Progenitor cell of endocrine pancreas (in vitro differentiated cells): ENCODE measurements around the gene SUSD5. TPM values are rescaled to one million over a fixed set of nuclear protein-coding genes. Genes with fewer than 3 reads are reported as not detected.
A peak's percentile ranks its signal among the peaks of the same experiment; 100 is the strongest.
"Not testable (repeated sequence)": the region's sequence is repeated elsewhere in the genome, so short reads cannot be mapped to it uniquely, and the experiment has no call there.

Experiments used
- DNase-seq: peaks from one replicate; pipeline ENCODE4 v3.0.0; 2021; ENCODE audit warnings: low spot score; ENCODE audit not compliant: unreplicated experiment
- H3K27ac Mint-ChIP-seq: 2 replicates; pipeline ENCODE4 v1.8.0; 2021; ENCODE audit warnings: mild to moderate bottlenecking, moderate library complexity, mixed read lengths
- H3K27me3 Mint-ChIP-seq: 2 replicates; pipeline ENCODE4 v1.8.0; 2021; ENCODE audit warnings: mixed read lengths
- H3K36me3 Mint-ChIP-seq: 2 replicates; pipeline ENCODE4 v1.8.0; 2022; ENCODE audit warnings: mixed read lengths; ENCODE audit not compliant: insufficient read depth
- H3K4me1 Mint-ChIP-seq: 2 replicates; pipeline ENCODE4 v1.8.0; 2021; ENCODE audit warnings: low read depth, mixed read lengths
- H3K4me3 Mint-ChIP-seq: 2 replicates; pipeline ENCODE4 v1.8.0; 2021; ENCODE audit warnings: low read depth, mild to moderate bottlenecking, moderate library complexity, mixed read lengths
- H3K9me3 Mint-ChIP-seq: 2 replicates; pipeline ENCODE4 v1.8.0; 2021; ENCODE audit warnings: low read depth, mixed read lengths
- total RNA-seq: library from RNA; stranded (reverse); gene quantifications from 2 replicates; pipeline ENCODE4 v1.2.1, GENCODE V29; 2021
- TF ChIP-seq, protein P1 (sequence below): fragments of 200-600 bp; sonication (generic); IDR thresholded peaks from one replicate; pipeline ENCODE4 v1.5.0; 2021; ENCODE audit warnings: antibody characterized with exemption, mild to moderate bottlenecking; ENCODE audit not compliant: unreplicated experiment

The SUSD5 gene
- total RNA-seq, 1 donor from 2014 or later = 1.1 TPM

DNA sequence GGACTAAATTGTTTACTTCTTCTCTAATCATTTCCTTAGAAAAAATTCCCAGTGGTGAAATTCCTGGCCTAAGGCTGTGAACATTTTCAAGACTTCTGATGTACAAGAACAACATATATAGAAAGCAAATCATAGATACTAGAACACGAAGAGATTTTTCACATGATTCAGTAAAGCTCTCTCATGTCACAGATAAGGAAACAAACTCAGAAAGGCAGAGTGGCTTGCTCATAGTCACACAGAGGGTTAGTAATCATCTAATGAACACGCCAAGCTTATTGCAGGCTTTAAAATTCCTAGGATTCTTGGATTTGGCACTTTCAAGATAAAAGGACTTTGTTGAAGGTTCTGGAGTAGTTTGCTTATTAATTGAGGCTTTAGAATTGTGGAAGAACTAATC is 78.6 kb downstream of the SUSD5 start:
- TF ChIP-seq, protein P1, sequence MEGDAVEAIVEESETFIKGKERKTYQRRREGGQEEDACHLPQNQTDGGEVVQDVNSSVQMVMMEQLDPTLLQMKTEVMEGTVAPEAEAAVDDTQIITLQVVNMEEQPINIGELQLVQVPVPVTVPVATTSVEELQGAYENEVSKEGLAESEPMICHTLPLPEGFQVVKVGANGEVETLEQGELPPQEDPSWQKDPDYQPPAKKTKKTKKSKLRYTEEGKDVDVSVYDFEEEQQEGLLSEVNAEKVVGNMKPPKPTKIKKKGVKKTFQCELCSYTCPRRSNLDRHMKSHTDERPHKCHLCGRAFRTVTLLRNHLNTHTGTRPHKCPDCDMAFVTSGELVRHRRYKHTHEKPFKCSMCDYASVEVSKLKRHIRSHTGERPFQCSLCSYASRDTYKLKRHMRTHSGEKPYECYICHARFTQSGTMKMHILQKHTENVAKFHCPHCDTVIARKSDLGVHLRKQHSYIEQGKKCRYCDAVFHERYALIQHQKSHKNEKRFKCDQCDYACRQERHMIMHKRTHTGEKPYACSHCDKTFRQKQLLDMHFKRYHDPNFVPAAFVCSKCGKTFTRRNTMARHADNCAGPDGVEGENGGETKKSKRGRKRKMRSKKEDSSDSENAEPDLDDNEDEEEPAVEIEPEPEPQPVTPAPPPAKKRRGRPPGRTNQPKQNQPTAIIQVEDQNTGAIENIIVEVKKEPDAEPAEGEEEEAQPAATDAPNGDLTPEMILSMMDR = no peak
- H3K4me1 Mint-ChIP-seq = peaks cover 2% of the 10 kb centered on the region
- H3K36me3 Mint-ChIP-seq = peaks cover 5% of the 10 kb centered on the region
- no peaks in the 10 kb centered on the region for H3K27me3 Mint-ChIP-seq
- H3K4me3 Mint-ChIP-seq = no peak overlapping the region
- no peaks in the 10 kb centered on the region for H3K9me3 Mint-ChIP-seq
- peak overlapping the region; percentile 36 for H3K27ac Mint-ChIP-seq
- no peak for DNase-seq

DNA sequence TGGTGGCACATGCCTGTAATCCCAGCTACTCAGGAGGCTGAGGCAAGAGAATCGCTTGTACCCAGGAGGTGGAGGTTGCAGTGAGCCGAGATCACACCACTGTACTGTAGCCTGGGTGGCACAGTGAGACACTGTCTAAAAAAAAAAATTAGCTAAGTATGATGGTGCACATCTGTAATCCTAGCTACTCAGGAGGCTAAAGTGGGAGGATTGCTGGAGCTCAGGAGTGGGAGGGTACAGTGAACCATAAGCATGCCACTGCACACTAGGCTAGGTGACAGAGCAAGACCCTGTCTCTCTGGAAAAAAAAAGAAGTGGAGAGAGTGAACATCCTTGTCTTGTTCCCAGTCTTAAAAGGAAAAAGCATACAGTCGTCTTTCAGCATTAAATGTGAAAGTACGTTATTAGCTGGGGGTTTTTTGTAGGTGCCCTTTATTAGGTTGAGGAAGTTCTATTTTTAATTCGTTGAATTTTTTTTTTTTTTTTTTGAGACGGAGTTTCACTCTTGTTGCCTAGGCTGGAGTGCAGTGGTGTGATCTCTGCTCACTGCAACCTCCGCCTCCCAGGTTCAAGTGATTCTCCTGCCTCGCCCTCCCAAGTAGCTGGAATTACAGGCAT is 79.5 kb downstream of the SUSD5 start:
- not testable (repeated sequence) for DNase-seq, H3K4me1 Mint-ChIP-seq, H3K36me3 Mint-ChIP-seq, H3K4me3 Mint-ChIP-seq, H3K9me3 Mint-ChIP-seq, H3K27ac Mint-ChIP-seq, H3K27me3 Mint-ChIP-seq

GRCh38 chr3:33137691-33138090 is 80.9 kb downstream of the SUSD5 start:
- no peak overlapping the region for H3K4me3 Mint-ChIP-seq
- TF ChIP-seq, protein P1 = no peak
- H3K9me3 Mint-ChIP-seq = no peaks in the 10 kb centered on the region
- H3K27me3 Mint-ChIP-seq = no peaks in the 10 kb centered on the region
- peaks cover 2% of the 10 kb centered on the region for H3K4me1 Mint-ChIP-seq
- peaks cover 3% of the 10 kb centered on the region for H3K36me3 Mint-ChIP-seq
- no peak for DNase-seq
- H3K27ac Mint-ChIP-seq = no peak overlapping the region

- no peak for DNase-seq
- TF ChIP-seq, protein P1 = no peak
- Mint-ChIP-seq H3K9me3 (no peaks in the 10 kb centered on the region), H3K36me3 (peaks cover 2% of the 10 kb centered on the region), H3K4me1 (no peaks in the 10 kb centered on the region), H3K27ac (no peak overlapping the region), H3K27me3 (no peaks in the 10 kb centered on the region), H3K4me3 (no peak overlapping the region)
Observed at GRCh38 chr3:33134026-33134625, 84.5 kb downstream of the SUSD5 start.

DNA sequence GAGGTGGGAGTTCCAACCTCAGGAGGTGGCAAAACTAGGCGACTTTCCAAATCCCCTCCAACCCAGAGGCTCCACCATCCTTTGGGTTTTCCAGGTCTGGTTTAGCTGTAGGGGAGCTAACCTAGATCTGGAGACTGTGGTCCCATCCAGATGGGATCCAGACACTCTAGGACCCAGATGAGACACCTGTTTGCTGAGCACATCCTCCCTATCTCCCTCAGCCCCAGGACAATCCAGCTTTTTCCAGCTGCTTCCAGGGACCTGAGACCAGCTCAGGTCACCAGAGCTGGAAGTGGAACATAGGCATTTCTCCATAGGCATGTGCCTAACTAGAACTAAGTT is 86.6 kb downstream of the SUSD5 start:
- no peak overlapping the region for H3K27ac Mint-ChIP-seq
- no peak overlapping the region for H3K4me3 Mint-ChIP-seq
- H3K4me1 Mint-ChIP-seq = no peaks in the 10 kb centered on the region
- no peaks in the 10 kb centered on the region for H3K27me3 Mint-ChIP-seq
- no peaks in the 10 kb centered on the region for H3K9me3 Mint-ChIP-seq
- no peaks in the 10 kb centered on the region for H3K36me3 Mint-ChIP-seq
- TF ChIP-seq, protein P1 = no peak
- DNase-seq = no peak
